ENCODE data around the gene SERINC3.

DNA sequence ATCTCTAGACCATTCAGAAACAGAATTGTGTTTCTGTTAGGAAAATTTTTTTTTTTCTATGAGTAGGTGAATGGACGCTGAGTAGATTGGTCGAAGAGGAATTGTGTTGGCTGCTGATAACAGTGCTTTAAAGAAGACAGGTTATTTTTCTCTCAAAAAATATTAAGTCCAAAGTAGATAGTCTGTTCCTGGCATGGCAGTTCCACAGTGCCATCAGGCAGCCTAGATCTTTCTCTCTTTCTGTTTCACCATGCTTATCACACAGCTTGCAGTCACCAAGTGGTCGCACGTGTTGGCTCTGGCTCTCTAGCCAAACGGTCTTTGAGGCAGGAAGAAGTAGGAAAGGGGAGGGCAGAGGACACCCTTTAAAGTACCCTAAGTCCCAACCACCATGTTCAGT lies 22.4 kb upstream of the SERINC3 start:
- TF ChIP-seq, protein P1, sequence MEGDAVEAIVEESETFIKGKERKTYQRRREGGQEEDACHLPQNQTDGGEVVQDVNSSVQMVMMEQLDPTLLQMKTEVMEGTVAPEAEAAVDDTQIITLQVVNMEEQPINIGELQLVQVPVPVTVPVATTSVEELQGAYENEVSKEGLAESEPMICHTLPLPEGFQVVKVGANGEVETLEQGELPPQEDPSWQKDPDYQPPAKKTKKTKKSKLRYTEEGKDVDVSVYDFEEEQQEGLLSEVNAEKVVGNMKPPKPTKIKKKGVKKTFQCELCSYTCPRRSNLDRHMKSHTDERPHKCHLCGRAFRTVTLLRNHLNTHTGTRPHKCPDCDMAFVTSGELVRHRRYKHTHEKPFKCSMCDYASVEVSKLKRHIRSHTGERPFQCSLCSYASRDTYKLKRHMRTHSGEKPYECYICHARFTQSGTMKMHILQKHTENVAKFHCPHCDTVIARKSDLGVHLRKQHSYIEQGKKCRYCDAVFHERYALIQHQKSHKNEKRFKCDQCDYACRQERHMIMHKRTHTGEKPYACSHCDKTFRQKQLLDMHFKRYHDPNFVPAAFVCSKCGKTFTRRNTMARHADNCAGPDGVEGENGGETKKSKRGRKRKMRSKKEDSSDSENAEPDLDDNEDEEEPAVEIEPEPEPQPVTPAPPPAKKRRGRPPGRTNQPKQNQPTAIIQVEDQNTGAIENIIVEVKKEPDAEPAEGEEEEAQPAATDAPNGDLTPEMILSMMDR (IDR thresholded peaks at IDR 0.05): no peak
- no peak for TF ChIP-seq POLR2A (IDR thresholded peaks at IDR 0.05)

Measured in adrenal gland (tissue), 5 donors.